SKM-1 treated with dmso at 0.1 percent for 144 hours (cell line): Measurements from ENCODE around the gene PPM1L.

Experiments used
- DNase-seq: peaks from one replicate; lab custom pipeline; 2025; ENCODE audit not compliant: unreplicated experiment; lab: John Stamatoyannopoulos, UW

The PPM1L gene

DNA sequence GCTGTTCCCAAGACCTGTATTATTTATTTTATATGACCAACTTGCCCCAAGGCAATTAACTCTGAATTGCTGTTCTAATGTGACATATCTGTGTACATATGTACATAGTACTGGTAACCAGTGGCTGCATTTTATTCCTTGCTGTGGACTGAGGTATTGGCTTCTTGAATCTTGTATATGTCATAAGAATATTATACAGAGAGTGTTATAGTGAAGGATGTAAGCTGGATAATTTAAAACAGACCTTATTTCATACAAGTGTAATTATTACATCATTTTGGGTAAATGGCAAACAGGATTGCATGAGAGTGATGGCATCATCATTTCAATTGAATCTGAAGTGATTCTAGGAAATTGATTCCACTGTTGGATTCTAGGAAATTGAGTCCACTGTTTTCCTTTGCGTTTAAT, 316.2 kb downstream of the PPM1L start:
- DNase-seq: no peak

DNA sequence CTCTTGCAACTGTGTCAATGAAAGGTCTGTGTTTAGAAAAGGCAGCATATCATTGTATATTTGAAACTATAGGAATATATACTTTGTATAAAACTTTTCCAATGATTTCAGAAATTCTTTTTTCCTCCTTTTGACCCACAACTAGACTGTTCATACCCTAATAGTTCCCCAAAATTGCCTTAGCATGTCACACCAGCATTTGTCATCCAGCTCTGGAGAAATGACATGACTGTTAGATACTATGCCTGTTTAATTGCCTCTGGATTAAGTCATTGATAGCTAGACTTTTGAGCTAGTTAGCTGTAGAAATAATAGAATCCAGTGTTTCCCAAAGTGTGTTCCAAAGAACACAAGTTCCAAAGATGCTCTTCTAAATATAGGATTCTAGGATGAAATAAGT, 316.7 kb downstream of the PPM1L start:
- DNase-seq: no peak

DNA sequence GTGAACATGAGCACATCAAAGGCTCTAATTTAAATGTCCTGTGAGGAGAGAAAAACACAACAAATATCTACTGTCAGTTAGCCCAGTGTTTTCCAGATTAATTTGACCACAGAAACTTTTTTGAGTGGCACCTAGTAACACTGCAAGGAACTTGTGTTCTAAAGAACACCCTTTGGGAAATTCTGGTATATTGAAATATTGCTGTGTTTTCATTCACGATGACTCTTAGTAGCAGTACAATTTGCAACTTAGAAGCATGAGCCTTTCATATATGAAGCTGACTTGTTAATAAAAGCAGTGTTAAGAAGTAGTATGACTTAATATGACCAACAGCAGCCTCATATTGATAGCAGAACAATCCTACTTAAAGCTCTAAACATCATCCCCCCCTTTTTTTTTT, 317.1 kb downstream of the PPM1L start:
- DNase-seq: no peak

DNA sequence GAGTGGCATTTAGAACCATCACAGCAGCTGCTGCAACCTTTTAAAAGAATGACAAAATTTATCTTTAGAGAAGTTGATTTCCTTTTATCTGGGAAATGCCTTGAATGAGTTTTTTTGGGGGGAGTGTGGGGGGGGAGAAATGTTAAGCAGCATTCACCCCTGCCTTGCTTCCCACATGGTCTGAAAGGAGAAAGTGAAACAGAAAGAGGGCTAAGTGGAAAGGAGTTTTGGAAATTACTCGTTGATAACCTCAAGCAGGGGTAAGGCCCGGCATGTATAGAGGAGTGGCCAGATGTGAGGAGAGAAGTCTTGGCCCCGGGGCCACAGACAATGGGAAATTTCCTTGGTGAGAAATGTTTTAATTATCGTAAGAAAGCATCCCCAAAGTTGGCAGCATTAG, 325.6 kb downstream of the PPM1L start:
- no peak for DNase-seq

DNA sequence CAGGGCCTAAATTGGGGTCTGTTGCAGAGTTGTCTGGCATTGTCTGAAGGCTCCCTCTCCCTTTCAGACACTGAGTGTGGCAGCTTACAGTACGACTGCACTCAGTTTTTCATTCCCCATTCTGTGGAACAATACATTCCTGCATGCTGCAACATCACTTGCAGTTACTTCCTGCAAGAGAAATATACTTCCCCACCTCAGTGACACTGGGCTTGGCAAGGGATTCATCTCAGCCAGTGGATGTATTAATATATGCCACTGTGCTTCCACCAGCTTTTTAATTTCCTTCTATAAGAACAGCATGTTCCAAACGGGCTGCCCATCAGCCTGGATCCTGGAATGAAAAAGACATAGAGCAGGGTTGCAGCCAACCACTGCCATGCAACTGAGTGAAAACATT, 326.0 kb downstream of the PPM1L start:
- DNase-seq: no peak

DNA sequence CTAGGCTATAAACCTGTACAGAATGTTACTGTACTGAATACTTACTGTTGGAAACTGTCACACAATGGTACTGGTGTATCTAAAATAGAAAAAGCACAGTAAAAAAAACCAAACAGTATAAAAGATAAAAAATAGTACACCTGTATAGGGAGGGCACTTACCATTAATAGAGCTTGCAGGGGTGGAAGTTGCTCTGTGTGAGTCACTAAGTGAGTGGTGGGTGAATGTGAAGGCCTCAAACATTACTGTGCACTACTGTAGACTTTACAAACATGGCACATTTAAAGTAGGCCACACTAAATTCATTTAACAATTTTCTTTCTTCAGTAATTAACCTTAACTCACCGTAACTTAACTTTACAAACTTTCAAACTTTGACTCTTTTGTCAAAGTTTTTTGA, 327.1 kb downstream of the PPM1L start:
- no peak for DNase-seq

DNA sequence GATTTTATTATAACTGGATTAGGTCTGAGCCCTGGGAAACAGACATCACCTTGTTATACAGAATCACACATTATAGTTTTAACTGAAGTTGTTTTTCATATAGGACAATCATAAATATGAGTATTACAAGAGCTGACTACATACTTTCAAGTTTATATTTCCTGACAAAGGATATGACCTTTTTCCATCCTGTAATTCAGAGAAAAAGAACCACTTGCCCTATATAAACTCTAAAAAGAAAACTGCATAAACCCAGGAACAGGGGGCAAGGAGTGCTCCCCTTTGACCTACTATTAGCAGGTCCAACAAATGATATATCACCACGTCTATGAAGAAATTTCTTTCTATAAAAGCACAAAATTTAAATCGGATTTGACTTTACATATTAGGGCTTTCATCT, 328.2 kb downstream of the PPM1L start:
- no peak for DNase-seq

DNA sequence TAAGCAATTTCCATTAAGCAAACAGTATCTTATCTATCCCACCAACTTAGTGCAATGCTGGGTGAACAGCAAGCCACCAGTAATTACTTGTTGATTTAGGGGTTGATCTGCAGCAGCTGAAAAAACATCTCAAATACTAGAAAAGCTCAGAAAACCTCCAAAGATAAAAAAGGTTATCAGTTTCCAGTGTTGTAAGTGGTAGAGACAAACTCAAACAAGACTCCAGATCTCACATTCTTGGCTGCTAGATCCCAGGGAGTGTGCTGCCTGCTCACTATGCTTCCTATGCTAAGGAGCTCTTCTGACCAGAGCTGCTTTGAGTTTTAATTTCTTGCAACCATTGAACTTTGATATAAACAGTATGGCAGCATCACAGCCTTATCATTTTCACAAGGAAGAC, 337.9 kb downstream of the PPM1L start:
- DNase-seq: no peak

DNA sequence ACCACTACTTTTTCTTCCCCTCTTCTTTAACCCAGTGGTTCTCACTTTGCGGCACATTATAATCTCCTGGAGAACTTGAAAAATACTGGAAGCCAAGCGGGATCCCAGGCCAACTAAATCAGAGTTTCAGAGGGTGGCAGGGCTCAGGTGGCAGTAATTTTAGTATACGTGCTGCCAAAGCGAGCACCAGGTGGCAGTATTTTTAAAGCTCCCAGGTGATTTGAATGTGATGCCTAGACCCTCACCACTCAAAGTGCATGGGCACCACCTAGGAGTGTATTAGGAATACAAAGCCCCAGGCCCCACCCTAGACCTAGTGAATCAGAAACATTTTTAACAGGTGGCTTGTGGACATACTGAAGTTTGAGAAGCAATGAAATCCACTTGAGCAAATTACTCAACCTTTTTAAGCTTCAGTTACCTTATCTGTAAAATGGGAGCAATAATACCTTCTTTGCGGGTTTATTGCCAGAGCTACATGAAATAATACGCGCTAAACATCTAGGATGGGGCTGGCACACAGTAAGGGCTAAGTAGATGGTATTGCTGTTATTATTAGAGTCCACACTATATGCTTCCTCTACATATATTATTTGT, 340.8 kb downstream of the PPM1L start:
- no peak for DNase-seq

DNA sequence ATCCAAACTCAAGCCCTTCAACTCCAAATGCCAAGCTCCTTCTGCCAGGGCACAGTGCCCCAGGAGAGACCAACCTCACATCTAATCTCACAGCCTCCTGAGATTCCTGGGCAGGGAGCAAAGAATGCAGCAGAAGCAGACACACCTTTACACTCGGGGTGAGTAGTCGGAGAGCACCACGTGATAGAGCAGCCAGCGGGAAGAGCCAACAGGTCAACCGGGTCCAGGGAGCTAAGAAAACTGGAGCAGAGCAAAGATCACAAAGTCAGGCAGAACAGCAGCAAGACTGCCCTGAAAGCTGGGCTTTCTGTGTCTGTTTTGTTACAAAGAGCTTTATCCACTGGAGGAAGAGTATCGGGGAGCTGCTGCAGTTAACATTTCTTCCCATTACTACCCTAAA, 345.0 kb downstream of the PPM1L start:
- DNase-seq: no peak

DNA sequence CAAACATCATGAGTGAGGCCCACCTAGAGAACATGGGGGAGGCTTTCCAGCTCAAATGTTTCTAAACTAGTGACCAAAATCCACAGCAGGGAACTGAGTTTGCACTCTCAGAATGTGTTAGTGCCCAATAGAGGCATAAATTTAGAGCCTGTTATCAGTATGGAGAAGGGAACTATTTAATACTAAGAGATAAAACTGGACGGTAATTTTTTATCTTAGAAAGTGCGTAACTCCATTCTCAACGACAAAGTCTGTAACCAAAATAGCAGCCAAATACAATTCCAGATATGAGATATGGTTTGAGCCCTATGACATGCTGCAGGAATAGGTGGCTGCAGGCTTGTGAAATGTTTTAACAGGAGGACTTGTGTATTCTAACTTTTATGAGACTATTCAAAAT, 345.6 kb downstream of the PPM1L start:
- no peak for DNase-seq

DNA sequence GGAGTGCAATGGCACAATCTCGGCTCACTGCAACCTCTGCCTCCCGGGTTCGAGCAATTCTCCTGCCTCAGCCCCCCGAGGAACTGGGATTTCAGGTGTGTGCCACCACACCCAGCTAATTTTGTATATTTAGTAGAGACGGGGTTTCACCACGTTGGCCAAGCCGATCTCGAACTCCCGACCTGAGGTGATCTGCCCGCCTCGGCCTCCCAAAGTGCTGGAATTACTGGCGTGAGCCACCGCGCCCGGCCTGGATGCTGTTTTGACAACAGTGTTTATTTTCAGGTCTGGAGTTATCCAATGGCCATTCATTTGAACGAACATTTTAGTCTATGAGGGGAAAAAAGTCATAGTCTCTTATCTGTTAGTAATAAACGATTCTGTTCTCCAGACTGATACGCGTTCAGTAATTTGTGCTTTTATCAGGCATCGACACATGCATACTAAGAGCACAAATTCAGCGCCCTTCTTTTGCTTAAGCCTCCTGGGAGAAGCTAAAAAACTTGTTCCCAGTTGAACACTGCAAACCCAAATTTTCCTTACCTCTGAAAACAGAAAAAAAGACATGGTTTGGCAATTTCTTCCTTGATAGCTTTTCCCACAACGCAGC, 347.9 kb downstream of the PPM1L start:
- no peak for DNase-seq

DNA sequence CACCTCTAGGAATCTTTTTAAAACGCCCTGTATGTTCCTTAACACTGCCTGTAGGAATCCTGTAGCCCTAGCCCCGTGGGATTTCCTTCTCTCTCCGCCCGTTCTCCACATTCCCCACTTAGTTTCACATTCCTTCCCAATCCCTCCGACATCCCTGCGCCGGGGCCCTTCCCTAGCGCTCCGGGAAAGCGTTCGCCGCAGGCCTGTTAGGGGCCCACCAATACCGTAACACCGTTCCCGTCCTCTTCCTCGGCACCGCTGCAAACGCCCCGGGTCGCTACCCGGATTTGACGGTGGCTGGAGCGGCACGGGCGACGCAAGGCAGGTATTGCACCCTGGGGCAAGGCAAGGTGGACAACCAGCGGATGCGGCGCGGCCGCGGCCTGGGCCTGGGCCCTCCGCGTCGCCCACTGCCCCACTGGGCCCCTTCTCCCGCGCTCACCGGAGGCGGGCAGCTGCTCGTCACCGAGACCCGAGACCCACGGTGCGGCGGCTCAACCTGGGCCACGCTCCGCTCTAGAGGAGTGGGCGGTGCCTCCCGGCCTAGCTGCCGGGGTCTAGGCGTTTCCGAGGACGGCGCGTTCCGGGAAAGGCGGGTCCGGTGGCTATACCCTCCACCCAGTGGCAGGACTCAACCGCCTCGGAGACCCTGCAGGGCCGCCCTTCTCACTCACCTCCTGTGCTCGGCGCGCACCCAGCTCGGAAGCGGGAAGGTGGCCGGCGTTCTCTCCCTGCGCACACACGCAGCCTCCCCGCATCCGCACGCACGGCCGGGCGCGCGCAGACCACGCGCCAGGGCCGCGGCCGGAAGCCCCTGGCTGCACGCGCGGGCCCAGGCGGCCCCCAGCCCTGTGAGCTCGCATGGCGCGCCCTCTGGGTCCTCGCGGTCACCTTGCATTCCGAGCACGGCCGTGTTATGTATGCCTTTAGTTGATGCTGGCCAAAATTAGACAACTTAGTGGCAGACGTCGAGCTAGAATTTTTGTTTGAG, 348.8 kb downstream of the PPM1L start, which contains the start of gene B3GALNT1:
B3GALNT1 (minus strand) TSS at position 789 of the 991 bp plus-strand sequence. CDS start 18,595 bp downstream, outside the sequence.
- DNase-seq: peak; percentile 18

DNA sequence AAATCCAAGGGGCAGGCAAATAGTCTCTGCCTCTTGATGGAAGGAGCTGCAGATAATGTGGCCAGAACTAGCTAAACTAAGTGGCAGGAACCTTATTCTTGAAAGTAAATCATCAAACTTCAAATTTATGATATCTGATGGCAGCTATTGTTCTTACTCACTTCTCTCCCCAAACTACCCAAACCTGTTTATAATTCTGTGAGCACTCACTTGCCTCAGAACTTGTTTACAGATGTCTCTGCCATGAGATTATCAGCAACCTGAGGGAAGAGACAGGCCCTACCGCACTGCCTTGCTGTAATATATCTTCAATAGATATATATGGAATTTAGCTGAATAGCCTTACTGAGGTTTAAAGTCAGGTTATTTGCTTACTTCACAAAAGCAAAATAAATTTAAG, 351.3 kb downstream of the PPM1L start:
- no peak for DNase-seq

DNA sequence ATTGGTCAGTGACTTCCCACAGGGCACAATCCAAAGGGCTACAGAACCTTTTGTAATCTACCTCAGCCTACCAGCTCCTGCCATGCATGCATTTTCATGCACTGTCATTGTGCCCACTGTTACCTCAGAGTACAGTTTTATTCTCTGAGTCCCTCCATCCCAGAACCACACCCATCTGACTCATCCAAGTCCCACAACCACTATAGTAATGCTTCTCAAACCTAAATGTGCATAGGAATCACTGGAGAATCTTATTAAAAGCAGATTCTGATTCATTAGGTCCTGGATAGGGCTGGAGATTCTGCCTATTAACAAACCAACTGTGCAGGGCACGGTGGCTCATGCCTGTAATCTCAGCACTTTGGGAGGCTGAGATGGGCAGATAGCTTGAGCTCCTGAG, 352.8 kb downstream of the PPM1L start:
- DNase-seq: no peak

DNA sequence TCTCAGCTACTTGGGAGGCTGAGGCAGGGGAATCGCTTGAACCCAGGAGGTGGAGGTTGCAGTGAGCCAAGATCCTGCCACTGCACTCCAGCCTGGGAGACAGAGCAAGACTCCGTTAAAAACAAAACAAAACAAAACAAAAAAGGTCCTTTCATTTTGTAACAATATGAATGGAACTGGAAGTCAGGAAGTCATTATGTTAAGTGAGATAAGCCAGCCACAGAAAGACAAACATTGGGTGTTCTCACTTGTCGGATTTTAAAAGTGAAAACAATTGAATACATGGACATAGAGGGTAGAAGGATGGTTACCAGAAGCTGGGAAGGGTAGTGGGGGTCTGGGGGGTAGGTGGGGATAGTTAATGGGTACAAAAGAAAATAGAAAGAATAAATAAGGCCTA, 361.6 kb downstream of the PPM1L start:
- no peak for DNase-seq

DNA sequence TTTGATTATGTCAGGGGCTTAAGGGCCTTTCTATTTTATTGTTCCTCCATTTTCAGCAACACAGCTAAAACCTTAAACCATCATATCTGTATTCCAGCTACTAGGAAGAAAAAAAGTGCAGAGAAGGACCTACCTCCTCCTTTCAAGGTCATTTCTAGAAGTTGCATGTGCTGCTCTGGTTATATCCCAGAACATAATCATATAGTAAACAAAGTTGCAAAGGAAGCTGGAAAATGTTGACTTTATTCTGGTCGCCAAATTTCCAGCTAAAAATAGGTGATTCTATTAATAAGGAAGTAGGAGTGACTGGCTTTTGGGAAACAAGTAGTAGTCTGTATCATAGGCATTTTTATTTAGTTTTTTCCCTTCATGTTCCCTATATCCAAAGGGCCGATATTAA, 370.5 kb downstream of the PPM1L start:
- no peak for DNase-seq
